Adrenal gland (tissue), 5 donors: Measurements from ENCODE around the gene PRM1.

ENCODE experiments used
- CTCF ChIP-seq, 6 experiments: fragments of 450-650 bp in 4 of 6; fragments of 200-600 bp in 2 of 6; sonication (generic) in 1 of 6; IDR thresholded peaks; 1 replicate in 5 of 6; 2 replicates in 1 of 6; pipeline versions ENCODE4 v1.5.1 to v1.8.0; 2016 to 2021; ENCODE audit warnings: antibody characterized with exemption in 6 of 6, mild to moderate bottlenecking in 2 of 6, moderate library complexity in 1 of 6
- POLR2A ChIP-seq, 2 donors: fragments of 450-650 bp; IDR thresholded peaks; one replicate each; pipeline ENCODE4 v1.6.1; 2017; ENCODE audit warnings: antibody characterized with exemption in 2 of 2, mild to moderate bottlenecking in 2 of 2, moderate library complexity in 1 of 2
- donor health status: DM: no; HTN: no; CAD: no.

- TF ChIP-seq CTCF (IDR thresholded peaks at IDR 0.05) (no peak), POLR2A (IDR thresholded peaks at IDR 0.05) (no peak)
These were observed 47.3 kb downstream of the PRM1 start for GRCh38 chr16:11233727-11234376.
